GM18505 (cell line): ENCODE data around the gene RAB11FIP4.
"Not testable (repeated sequence)": the region's sequence is repeated elsewhere in the genome, so short reads cannot be mapped to it uniquely, and the experiment has no call there.

Experiments
- ATAC-seq: cut with Tn5 transposase; IDR thresholded peaks from one replicate; pipeline ENCODE4 v1.9.1; 2021; ENCODE audit not compliant: unreplicated experiment
- POLR2A ChIP-seq: IDR thresholded peaks from 4 replicates; pipeline ENCODE4 v1.6.1; 2011; ENCODE audit warnings: borderline replicate concordance; ENCODE audit not compliant: insufficient read depth, insufficient read length; ENCODE audit errors: extremely low read depth

Gene RAB11FIP4

GRCh38 chr17:31379597-31380205, 11.8 kb upstream of the RAB11FIP4 start:
- no peak for ATAC-seq
- TF ChIP-seq POLR2A: no peak

DNA sequence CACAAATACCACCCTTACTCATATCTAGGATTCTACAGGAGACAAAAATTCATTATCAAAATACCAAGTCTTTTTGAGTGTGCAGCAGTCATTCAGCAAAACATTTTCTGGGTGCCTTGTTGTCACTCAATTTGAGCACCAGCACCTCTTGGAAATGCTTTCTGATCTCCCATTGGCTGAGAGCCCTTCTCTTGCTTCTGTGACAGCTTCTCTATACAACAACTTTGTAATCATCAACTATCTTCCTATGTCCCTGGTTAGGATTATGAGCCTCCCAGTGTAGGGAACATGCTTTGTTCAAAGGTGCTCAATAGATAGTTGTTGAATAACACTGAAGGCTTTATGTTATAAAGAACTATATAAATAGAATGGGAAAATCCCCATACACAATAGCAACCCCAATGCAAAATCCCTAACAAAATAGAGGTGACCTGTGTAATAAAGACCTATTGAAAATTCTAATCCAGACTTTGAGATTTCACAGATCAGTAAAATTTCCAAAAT, 10.3 kb upstream of the RAB11FIP4 start:
- no peak for TF ChIP-seq POLR2A
- no peak for ATAC-seq

DNA sequence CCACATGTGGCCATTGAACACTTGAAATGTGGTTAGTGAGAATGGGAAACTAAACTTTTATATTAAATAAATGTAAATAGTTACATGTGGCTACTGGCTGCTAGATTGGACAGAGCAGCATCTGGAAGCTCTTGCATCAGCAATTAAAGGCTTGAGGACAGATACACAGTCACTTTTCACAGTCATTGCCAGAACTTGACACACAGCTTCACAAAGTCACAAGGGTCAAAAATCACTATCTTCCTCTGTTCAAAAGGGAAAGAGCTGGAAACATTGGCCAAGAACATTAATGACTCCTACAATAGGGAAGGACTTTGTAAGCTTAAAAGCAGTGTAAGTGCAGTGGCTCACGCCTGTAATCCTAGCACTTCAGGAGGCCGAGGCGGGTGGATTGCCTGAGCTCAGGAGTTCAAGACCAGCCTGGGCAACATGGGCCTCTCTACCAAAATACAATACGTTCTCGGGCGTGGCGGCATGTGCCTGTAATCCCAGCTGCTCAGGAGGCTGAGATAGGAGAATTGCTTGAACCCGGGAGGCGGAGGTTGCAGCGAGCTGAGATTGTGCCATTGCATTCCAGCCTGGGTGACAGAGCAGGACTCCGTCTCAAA, 8.7 kb upstream of the RAB11FIP4 start:
- not testable (repeated sequence) for ATAC-seq

DNA sequence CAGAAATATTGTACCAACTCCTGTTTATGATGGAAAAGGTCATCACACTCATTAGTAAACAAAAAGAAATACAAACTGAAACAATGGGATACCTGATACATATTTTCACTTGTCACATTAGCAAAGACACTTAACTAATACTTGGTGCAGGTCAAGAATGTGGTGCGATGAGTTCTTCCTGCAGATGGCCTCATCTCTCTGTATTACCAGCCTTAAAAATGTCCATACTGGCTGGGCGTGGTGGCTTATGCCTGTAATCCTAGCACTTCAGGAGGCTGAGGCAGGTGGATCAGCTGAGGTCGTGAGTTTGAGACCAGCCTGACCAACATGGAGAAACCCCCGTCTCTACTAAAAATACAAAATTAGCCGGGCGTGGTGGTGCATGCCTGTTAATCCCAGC, 8.0 kb upstream of the RAB11FIP4 start:
- ATAC-seq: not testable (repeated sequence)

DNA sequence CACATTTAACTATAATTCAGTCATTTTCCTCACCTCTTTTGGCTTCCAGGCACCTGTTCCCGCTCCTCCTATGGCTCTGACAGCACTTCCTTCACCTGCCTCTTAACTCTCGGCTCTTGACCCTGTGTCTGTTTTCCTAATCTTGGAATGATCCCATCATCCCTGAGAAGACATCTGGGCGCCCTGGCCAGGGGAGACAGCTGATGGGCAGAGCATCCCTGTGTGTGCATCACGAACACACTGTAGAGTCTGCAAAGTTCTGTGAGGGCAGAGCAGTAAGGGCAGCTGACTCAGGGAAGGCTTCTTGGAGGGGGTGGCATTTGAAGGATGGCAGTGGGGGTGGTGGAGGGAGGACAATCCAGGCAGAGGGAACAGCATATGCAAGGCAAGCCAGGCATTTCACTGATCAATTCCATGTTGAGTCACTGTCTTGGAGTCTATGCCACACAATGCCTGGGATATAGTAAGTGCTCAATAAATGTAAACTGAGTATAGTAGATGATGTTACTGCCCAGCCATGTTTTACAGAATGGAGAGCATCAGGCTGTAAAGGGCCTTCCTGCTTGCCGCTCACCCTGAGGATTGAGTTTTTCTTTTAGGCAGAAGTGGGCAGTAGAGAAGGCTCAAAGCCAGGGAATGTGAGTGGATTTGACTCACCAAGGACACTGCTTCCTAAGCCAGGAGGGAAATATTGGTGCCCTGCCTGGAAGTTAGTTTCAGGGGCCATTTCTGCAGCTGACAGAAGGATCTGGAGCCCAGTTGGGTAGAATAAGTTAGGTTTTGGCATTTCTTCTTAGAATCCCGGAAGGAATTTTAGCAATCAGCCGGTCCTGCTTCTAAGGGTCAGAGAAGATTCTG, 5.8 kb upstream of the RAB11FIP4 start:
- no peak for TF ChIP-seq POLR2A
- no peak for ATAC-seq

GRCh38 chr17:31386542-31387075, 4.9 kb upstream of the RAB11FIP4 start:
- TF ChIP-seq POLR2A: no peak
- no peak for ATAC-seq

DNA sequence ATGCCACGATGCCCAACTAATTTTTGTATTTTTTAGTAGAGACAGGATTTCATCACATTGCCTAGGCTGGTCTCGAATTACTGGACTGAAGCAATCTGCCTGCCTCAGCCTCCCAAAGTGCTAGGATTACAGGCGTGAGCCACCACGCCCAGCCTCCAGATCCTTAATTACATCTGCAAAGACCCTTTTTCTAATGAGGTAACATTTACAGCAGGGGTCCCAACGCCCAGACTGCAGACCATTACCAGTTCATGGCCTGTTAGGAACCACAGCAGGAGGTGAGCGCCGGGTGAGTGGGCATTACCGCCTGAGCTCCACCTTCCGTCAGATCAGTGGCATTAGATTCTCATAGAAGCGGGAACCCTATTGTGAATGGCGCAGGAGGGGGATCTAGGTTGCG, 4.0 kb upstream of the RAB11FIP4 start:
- no peak for ATAC-seq
- no peak for TF ChIP-seq POLR2A

- ATAC-seq: no peak
Observed at GRCh38 chr17:31388351-31388750, 3.1 kb upstream of the RAB11FIP4 start.

DNA sequence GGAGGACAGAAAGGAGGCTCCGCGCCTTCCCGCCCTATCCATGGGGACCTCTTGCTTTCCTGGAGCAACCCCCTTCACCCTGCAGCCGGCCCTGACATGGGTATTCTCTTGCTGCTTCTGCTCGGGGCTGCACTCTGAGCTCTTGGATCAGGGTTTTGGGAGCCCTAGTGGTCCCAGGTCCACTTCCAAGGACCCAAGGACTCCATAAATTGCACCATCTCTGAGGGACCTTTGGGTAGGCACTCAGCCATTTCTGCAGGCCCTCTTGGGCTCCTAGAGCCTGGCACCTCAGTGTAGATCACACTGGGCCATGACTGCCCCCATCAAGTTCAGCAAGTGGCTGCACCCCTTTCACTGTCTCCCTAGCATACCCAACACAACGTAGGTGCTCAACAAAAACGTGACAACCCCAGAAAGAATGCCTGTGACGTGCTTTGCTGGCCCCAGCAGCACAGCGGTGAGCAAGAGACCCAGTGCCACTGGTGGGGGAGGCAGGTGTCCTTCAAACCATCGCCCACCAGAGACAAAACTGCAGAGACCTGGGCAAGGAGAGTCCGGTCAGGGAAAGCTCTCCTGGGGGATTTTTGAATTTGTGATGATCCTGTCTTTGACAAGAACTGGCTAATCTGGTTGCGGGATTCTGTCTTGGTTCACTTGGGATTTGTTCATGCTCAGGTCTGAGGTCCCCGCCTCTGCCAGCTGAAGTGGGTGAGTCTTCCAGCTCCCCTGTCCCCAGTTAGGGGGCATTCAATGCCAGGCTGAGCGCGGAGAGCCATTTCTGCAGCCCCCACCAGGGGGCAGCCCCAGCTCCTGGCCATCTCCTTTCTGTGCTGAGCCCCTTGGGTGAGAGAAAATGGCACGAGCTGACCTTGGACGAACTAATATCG, 2.5 kb upstream of the RAB11FIP4 start:
- no peak for ATAC-seq
- no peak for TF ChIP-seq POLR2A

More at GRCh38 chr17:31388351-31388750, 3.1 kb upstream of the RAB11FIP4 start:
- no peak for TF ChIP-seq POLR2A

GRCh38 chr17:31389657-31390381, 1.7 kb upstream of the RAB11FIP4 start:
- no peak for ATAC-seq
- TF ChIP-seq POLR2A: no peak

DNA sequence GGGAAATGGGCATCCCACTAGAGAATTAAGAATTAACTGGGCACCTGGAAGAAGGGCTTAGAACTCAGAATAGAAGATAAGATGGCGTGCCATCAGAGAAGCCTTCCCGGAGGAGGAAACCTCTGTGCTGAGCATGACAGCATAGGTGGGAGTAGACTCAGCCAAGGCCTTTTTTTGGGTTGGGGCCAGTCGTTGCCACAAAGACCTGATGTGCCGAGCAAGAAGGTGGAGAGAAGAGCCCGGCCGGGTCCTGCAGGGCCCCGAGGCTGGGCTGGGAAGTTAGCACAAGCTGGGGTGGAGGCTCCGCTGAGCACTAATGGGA, 1.1 kb upstream of the RAB11FIP4 start:
- no peak for TF ChIP-seq POLR2A
- ATAC-seq: no peak

DNA sequence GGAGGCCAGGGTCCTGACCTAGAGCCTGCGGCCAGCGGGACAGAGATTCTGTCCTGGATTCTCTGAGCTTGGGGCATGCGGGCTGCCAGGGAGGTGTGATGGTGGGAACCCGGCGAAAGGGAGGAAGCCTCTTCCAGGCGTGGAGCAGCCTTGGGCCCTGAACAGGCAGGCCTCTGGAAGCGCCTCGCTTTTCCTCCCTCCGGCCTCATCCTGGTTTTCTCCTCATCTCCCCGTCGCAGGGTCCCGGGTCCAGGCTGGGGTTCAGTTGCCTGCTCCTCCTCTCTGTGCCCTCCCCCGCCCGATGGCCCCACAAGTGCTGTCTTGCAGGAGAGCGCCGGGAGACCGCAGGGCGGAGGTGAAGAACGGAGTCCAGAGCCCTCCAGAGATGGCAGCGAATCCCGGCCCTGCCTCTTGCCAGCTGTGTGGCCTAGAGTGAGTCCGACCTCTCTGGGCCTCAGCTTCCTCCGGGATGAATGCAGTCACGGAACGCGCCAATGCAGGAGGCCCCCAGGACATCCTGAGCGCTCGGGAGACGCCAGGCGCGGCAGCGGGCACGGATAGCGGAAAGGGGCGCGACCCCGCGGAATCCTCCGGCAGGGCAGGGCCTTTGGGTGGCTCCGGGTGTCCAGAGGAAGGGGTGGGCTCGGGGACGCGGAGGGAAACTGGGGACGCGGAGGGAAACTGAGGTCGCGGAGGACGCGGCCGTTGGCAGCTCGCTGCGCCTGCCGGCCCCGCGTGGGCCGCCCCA, 553 bp upstream of the RAB11FIP4 start:
- ATAC-seq: no peak
- TF ChIP-seq POLR2A: no peak
